K562 (cell line): Measurements from ENCODE around the gene RAB31. TPM values are rescaled to one million over a fixed set of nuclear protein-coding genes. Genes with fewer than 3 reads are reported as not detected.

ENCODE experiments used
- GABPB1 ChIP-seq: sonication (generic); formaldehyde crosslinking; IDR thresholded peaks from 2 replicates; pipeline ENCODE4 v1.8.0; 2022; ENCODE audit warnings: mild to moderate bottlenecking, missing genetic modification reagents
- MTA3 ChIP-seq: fragments of 450-650 bp; formaldehyde crosslinking; IDR thresholded peaks from 2 replicates; pipeline ENCODE4 v1.6.1; 2017; ENCODE audit warnings: mild to moderate bottlenecking, borderline replicate concordance
- SMARCA4 ChIP-seq: fragments of 450-650 bp; IDR thresholded peaks from 2 replicates; pipeline ENCODE4 v1.6.1; 2016
- ZNF41 ChIP-seq: fragments of 250-450 bp; sonication (Bioruptor Pico); conservative IDR thresholded peaks from 2 replicates; pipeline ENCODE4 v1.4.0; 2020; ENCODE audit warnings: mild to moderate bottlenecking
- ZNF699 ChIP-seq: fragments of 250-450 bp; sonication (Bioruptor Pico); IDR thresholded peaks from 2 replicates; pipeline ENCODE4 v1.8.0; 2021; ENCODE audit warnings: mild to moderate bottlenecking, moderate library complexity; ENCODE audit not compliant: insufficient replicate concordance
- polyA plus RNA-seq, 8 experiments: library from polyadenylated mRNA; depleted of rRNA in 4 of 8; stranded (reverse) in 5 of 8; unstranded in 3 of 8; fragments of >200 nt; fragmentation: Nextera tagmentation in 2 of 8; fragmentation: Illumina TruSeq in 1 of 8; extraction: Ambion mirVana in 2 of 8; extraction: Trizol in 1 of 8; gene quantifications; 2 replicates each; pipeline versions ENCODE4 v1.2.1 to v1.2.3, GENCODE V29; 2011 to 2014; ENCODE audit warnings: inconsistent platforms in 1 of 8, missing spikeins in 1 of 8
- total RNA-seq, 7 experiments: library from RNA; depleted of rRNA in 6 of 7; stranded (reverse); fragments of >200 nt in 6 of 7; fragmentation: Illumina TruSeq in 2 of 7; extraction: Trizol in 2 of 7; gene quantifications; 2 replicates each; pipeline versions ENCODE4 v1.2.1 to v1.2.3, GENCODE V29; 2011 to 2021; ENCODE audit warnings: low replicate concordance in 1 of 7
- TF ChIP-seq, protein P1 (sequence below): fragments of 200-800 bp; sonication (Bioruptor generic); IDR thresholded peaks from 2 replicates; pipeline ENCODE4 v1.6.1; 2016; ENCODE audit warnings: missing genetic modification characterization, missing compliant biosample characterization
- TF ChIP-seq, protein P2 (sequence below), 2 experiments: fragments of 450-650 bp; IDR thresholded peaks; 2 replicates each; pipeline ENCODE4 v1.6.1; 2016; ENCODE audit warnings: mild to moderate bottlenecking in 2 of 2, borderline replicate concordance in 1 of 2, low read depth in 1 of 2, moderate library complexity in 1 of 2
- TF ChIP-seq, protein P3 (sequence below): sonication (generic); formaldehyde crosslinking; IDR thresholded peaks from 2 replicates; pipeline ENCODE4 v1.8.0; 2023; ENCODE audit warnings: mild to moderate bottlenecking, missing genetic modification reagents

The RAB31 gene
- total and polyA plus RNA-seq, 9 of the 15 experiments (the other 6 are each of a cell fraction or from before 2014, with no cell fraction given), result 20.7 to 70.4 (median 41.3) TPM

DNA sequence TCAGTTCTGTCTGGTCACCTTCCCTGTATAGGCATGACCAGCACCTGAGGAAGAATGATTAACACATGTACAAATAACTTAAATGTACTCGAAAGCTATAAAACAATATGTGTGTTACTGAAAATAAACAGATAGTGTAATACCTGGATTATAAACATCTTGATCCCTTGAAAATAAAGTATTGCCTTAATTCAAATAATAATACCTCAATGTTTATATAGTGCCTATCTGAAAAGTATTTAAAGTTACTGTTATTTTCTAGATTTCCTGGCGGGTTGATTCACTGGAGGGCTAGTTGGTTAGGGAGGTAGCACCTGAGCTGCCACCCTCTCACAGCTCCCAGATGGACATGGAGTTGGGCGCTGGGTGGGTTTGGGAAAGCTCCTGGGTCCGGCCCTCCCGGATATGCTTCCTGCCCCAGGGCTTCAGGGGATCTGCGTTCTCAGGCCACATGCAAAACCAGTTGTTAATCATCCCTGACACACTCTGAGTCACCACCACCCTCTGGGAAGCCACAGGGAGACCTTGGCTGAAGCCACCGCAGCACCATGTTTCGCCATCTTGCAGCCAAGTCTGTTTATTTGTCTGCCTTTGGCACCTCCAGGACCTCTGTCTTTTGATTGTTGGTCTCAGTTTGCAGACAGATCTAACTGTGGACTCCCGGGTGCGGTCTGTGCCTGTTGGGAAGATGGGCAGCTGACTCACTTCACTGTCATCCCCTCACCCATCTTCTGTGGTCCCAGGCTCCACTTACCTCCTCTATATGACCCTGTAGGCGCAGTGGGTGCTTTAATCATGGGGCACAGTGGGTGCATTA lies 35.3 kb downstream of the RAB31 start (continued):
- TF ChIP-seq, protein P1, sequence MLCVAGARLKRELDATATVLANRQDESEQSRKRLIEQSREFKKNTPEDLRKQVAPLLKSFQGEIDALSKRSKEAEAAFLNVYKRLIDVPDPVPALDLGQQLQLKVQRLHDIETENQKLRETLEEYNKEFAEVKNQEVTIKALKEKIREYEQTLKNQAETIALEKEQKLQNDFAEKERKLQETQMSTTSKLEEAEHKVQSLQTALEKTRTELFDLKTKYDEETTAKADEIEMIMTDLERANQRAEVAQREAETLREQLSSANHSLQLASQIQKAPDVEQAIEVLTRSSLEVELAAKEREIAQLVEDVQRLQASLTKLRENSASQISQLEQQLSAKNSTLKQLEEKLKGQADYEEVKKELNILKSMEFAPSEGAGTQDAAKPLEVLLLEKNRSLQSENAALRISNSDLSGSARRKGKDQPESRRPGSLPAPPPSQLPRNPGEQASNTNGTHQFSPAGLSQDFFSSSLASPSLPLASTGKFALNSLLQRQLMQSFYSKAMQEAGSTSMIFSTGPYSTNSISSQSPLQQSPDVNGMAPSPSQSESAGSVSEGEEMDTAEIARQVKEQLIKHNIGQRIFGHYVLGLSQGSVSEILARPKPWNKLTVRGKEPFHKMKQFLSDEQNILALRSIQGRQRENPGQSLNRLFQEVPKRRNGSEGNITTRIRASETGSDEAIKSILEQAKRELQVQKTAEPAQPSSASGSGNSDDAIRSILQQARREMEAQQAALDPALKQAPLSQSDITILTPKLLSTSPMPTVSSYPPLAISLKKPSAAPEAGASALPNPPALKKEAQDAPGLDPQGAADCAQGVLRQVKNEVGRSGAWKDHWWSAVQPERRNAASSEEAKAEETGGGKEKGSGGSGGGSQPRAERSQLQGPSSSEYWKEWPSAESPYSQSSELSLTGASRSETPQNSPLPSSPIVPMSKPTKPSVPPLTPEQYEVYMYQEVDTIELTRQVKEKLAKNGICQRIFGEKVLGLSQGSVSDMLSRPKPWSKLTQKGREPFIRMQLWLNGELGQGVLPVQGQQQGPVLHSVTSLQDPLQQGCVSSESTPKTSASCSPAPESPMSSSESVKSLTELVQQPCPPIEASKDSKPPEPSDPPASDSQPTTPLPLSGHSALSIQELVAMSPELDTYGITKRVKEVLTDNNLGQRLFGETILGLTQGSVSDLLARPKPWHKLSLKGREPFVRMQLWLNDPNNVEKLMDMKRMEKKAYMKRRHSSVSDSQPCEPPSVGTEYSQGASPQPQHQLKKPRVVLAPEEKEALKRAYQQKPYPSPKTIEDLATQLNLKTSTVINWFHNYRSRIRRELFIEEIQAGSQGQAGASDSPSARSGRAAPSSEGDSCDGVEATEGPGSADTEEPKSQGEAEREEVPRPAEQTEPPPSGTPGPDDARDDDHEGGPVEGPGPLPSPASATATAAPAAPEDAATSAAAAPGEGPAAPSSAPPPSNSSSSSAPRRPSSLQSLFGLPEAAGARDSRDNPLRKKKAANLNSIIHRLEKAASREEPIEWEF, result 0 out of 2 replicates have a peak, but pooled peaks have one; percentile 28
- TF ChIP-seq GABPB1 (CRISPR knock-in tag), result peak; percentile 41; the same call in 1 of the 2 replicates
- no peak for TF ChIP-seq ZNF699
- peak; percentile 52; the same call in 1 of the 2 replicates for TF ChIP-seq ZNF41 (CRISPR knock-in tag)
- peak; percentile 93 for TF ChIP-seq SMARCA4
- peak; percentile 49; the same call in 1 of the 2 replicates for TF ChIP-seq MTA3
- TF ChIP-seq, protein P2, sequence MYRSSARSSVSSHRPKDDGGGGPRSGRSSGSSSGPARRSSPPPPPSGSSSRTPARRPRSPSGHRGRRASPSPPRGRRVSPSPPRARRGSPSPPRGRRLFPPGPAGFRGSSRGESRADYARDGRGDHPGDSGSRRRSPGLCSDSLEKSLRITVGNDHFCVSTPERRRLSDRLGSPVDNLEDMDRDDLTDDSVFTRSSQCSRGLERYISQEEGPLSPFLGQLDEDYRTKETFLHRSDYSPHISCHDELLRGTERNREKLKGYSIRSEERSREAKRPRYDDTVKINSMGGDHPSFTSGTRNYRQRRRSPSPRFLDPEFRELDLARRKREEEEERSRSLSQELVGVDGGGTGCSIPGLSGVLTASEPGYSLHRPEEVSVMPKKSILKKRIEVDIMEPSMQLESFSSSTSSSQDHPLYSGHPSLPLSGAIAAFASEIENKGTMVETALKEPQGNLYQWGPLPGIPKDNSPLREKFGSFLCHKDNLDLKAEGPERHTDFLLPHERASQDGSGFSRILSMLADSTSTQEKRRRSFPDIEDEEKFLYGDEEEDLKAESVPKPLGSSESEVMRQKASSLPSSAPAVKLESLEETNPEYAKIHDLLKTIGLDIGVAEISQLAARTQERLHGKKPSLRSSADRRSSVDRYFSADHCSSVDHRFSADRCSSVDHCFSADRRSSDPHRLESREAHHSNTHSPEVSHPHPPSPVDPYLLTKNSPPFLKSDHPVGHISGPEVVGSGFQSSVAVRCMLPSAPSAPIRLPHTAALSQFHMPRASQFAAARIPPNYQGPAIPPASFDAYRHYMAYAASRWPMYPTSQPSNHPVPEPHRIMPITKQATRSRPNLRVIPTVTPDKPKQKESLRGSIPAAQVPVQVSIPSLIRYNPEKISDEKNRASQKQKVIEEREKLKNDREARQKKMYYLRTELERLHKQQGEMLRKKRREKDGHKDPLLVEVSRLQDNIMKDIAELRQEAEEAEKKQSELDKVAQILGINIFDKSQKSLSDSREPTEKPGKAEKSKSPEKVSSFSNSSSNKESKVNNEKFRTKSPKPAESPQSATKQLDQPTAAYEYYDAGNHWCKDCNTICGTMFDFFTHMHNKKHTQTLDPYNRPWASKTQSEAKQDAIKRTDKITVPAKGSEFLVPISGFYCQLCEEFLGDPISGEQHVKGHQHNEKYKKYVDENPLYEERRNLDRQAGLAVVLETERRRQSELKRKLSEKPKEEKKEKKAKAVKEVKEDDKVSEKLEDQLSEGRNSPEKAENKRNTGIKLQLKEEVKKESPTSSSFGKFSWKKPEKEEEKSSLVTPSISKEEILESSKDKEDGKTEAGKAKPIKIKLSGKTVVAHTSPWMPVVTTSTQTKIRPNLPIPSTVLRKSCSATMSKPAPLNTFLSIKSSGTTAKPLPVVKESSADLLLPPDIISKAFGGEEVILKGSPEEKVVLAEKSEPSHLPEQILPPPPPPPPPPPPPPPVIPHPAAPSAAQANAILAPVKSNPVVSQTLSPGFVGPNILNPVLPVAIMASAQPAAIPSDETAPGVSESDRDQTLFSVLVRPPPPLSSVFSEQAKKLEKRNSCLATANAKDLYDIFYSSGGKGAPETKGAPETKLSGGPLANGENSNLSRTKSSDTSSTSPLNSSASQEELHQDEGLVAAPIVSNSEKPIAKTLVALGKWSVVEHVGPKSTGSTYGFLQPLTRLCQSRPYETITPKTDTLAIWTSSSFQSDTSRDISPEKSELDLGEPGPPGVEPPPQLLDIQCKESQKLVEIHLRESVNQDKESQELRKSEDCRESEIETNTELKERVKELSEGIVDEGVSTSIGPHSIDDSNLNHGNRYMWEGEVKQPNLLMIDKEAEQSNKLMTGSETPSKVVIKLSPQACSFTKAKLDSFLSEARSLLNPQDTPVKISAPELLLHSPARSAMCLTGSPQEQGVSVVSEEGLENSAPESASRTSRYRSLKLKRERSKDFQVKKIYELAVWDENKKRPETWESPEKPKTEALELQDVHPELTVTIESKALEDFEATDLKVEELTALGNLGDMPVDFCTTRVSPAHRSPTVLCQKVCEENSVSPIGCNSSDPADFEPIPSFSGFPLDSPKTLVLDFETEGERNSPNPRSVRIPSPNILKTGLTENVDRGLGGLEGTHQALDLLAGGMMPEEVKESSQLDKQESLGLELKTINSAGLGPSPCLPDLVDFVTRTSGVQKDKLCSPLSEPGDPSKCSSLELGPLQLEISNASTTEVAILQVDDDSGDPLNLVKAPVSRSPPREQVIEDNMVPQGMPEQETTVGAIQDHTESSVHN (IDR thresholded peaks at IDR 0.05; ENCODE audit: borderline replicate concordance in 1 of 2, low read depth in 1 of 2), result peak; percentile 3 to 81; a peak in 1 of 4 replicates
- TF ChIP-seq, protein P3, sequence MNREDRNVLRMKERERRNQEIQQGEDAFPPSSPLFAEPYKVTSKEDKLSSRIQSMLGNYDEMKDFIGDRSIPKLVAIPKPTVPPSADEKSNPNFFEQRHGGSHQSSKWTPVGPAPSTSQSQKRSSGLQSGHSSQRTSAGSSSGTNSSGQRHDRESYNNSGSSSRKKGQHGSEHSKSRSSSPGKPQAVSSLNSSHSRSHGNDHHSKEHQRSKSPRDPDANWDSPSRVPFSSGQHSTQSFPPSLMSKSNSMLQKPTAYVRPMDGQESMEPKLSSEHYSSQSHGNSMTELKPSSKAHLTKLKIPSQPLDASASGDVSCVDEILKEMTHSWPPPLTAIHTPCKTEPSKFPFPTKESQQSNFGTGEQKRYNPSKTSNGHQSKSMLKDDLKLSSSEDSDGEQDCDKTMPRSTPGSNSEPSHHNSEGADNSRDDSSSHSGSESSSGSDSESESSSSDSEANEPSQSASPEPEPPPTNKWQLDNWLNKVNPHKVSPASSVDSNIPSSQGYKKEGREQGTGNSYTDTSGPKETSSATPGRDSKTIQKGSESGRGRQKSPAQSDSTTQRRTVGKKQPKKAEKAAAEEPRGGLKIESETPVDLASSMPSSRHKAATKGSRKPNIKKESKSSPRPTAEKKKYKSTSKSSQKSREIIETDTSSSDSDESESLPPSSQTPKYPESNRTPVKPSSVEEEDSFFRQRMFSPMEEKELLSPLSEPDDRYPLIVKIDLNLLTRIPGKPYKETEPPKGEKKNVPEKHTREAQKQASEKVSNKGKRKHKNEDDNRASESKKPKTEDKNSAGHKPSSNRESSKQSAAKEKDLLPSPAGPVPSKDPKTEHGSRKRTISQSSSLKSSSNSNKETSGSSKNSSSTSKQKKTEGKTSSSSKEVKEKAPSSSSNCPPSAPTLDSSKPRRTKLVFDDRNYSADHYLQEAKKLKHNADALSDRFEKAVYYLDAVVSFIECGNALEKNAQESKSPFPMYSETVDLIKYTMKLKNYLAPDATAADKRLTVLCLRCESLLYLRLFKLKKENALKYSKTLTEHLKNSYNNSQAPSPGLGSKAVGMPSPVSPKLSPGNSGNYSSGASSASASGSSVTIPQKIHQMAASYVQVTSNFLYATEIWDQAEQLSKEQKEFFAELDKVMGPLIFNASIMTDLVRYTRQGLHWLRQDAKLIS, result no peak; the same call in 1 of the 2 replicates
